D721Med (cell line): ENCODE measurements around the gene RAB9A.

Source experiments
- DNase-seq: peaks from one replicate; pipeline ENCODE4 v3.0.0; 2011; ENCODE audit warnings: low spot score; ENCODE audit not compliant: insufficient read length
- FAIRE-seq: peaks from 2 replicates; lab custom pipeline; 2011; peaks lifted over from hg19 to GRCh38; lab: Jason Lieb, UNC
- CTCF ChIP-seq: IDR thresholded peaks from 2 replicates; pipeline ENCODE4 v1.5.1; 2012; ENCODE audit warnings: mild to moderate bottlenecking, control low read depth; ENCODE audit not compliant: insufficient read depth; ENCODE audit errors: missing control alignments

RAB9A gene

GRCh38 chrX:13750812-13751211, 61.9 kb downstream of the RAB9A start:
- DNase-seq (no peak), FAIRE-seq (peak; percentile 88)
- no peak for TF ChIP-seq CTCF

GRCh38 chrX:13752141-13752540, 63.2 kb downstream of the RAB9A start:
- no peak for FAIRE-seq
- no peak for TF ChIP-seq CTCF

GRCh38 chrX:13752646-13753045, 63.7 kb downstream of the RAB9A start:
- no peak for TF ChIP-seq CTCF
- peak; percentile 6 for FAIRE-seq
- no peak for DNase-seq

More at GRCh38 chrX:13752141-13752540, 63.2 kb downstream of the RAB9A start:
- DNase-seq = no peak

GRCh38 chrX:13754765-13755164, 65.8 kb downstream of the RAB9A start:
- TF ChIP-seq CTCF = no peak

GRCh38 chrX:13755254-13755653, 66.3 kb downstream of the RAB9A start:
- FAIRE-seq = no peak
- DNase-seq = no peak
- no peak for TF ChIP-seq CTCF

More at GRCh38 chrX:13754765-13755164, 65.8 kb downstream of the RAB9A start:
- no peak for FAIRE-seq
- DNase-seq = no peak

GRCh38 chrX:13756381-13756780, 67.5 kb downstream of the RAB9A start:
- FAIRE-seq = no peak
- DNase-seq = no peak
- no peak for TF ChIP-seq CTCF

GRCh38 chrX:13759152-13759718, 70.3 kb downstream of the RAB9A start:
- FAIRE-seq (no peak), DNase-seq (no peak)
- TF ChIP-seq CTCF = no peak
